ENCODE data around the gene TNFRSF8.

DNA sequence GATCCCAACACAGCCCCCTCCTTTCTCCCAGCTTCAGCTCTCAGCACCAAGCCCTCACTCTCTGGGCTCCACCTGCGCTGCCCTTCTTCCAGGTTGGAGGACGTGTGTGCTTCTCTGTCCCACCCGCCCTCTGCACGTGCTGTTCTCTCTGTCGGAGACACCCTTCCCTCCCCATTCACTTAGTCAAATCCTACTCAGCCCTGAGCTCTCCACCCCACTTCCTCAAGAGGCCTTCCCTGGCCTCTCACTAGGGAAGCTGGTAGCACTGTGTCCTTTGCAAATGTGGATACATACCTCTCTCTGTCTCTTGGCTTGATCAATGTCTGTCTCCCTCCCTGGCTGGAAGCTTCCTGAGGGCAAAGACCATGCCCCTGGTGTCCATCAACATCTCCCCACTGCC is 43.0 kb downstream of the TNFRSF8 start:
- TF ChIP-seq, protein P1, sequence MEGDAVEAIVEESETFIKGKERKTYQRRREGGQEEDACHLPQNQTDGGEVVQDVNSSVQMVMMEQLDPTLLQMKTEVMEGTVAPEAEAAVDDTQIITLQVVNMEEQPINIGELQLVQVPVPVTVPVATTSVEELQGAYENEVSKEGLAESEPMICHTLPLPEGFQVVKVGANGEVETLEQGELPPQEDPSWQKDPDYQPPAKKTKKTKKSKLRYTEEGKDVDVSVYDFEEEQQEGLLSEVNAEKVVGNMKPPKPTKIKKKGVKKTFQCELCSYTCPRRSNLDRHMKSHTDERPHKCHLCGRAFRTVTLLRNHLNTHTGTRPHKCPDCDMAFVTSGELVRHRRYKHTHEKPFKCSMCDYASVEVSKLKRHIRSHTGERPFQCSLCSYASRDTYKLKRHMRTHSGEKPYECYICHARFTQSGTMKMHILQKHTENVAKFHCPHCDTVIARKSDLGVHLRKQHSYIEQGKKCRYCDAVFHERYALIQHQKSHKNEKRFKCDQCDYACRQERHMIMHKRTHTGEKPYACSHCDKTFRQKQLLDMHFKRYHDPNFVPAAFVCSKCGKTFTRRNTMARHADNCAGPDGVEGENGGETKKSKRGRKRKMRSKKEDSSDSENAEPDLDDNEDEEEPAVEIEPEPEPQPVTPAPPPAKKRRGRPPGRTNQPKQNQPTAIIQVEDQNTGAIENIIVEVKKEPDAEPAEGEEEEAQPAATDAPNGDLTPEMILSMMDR (conservative IDR thresholded peaks at IDR 0.05 in 1 of 2, IDR thresholded peaks at IDR 0.05 in 1 of 2; ENCODE audit: low read depth in 1 of 2, low read length in 2 of 2): no peak
- TF ChIP-seq EZH2 (IDR thresholded peaks at IDR 0.05; ENCODE audit: low read length, missing control alignments): no peak
